SU-DHL-6 (cell line): ENCODE measurements around the gene LARP4B.

Source experiments
- H2AFZ ChIP-seq: fragments of 200-600 bp; sonication (generic); 2 replicates; pipeline ENCODE4 v1.6.1; 2014; ENCODE audit warnings: low read depth, mild to moderate bottlenecking, moderate library complexity, mixed read lengths, antibody characterized with exemption, low read length; ENCODE audit not compliant: severe bottlenecking
- H3F3A ChIP-seq: fragments of 200-600 bp; shearing (Covaris generic); 2 replicates; pipeline ENCODE4 v1.6.0; 2016; ENCODE audit warnings: antibody characterized with exemption, mild to moderate bottlenecking; ENCODE audit not compliant: insufficient read depth
- H3K27ac ChIP-seq: fragments of 200-600 bp; sonication (generic); 2 replicates; pipeline ENCODE4 v1.5.1; 2016; ENCODE audit warnings: low read depth, mild to moderate bottlenecking, low read length, moderate library complexity, mixed read lengths
- H3K27me3 ChIP-seq: fragments of 200-600 bp; sonication (generic), shearing (Covaris generic); 2 replicates; pipeline ENCODE4 v1.6.0; 2014; ENCODE audit warnings: mild to moderate bottlenecking, low read length
- H3K36me3 ChIP-seq: fragments of 200-600 bp; sonication (generic); 2 replicates; pipeline ENCODE4 v1.6.1; 2014; ENCODE audit warnings: mild to moderate bottlenecking, low read length, mixed read lengths
- H3K4me2 ChIP-seq: fragments of 300-600, 200-600 bp; shearing (Covaris generic), sonication (generic); 2 replicates; pipeline ENCODE4 v1.6.0; 2014; ENCODE audit warnings: low read length, low read depth, mild to moderate bottlenecking; ENCODE audit not compliant: poor library complexity, severe bottlenecking
- H3K4me3 ChIP-seq: fragments of 200-600 bp; sonication (generic); 2 replicates; pipeline ENCODE4 v1.5.1; 2014; ENCODE audit warnings: antibody characterized with exemption, low read length, mild to moderate bottlenecking, mixed read lengths; ENCODE audit not compliant: insufficient read depth, poor library complexity, severe bottlenecking
- H3K79me2 ChIP-seq: fragments of 200-600 bp; sonication (generic); 2 replicates; pipeline ENCODE4 v1.6.1; 2014; ENCODE audit warnings: mild to moderate bottlenecking, low read length, moderate library complexity; ENCODE audit not compliant: insufficient read depth
- H3K9ac ChIP-seq: fragments of 200-600 bp; sonication (generic); 2 replicates; pipeline ENCODE4 v1.7.0; 2014; ENCODE audit warnings: mild to moderate bottlenecking, low read length
- H3K9me2 ChIP-seq: fragments of 200-600 bp; sonication (generic); replicated peaks from 2 replicates; pipeline ENCODE4 v1.6.1; 2014; ENCODE audit warnings: low read length; ENCODE audit not compliant: insufficient read depth
- H3K9me3 ChIP-seq: fragments of 200-600 bp; sonication (generic); 2 replicates; pipeline ENCODE4 v1.6.1; 2014; ENCODE audit warnings: low read length, mixed read lengths; ENCODE audit not compliant: insufficient read depth
- H4K20me1 ChIP-seq: fragments of 200-600 bp; sonication (generic); 2 replicates; pipeline ENCODE4 v1.6.1; 2014; ENCODE audit warnings: low read depth, mild to moderate bottlenecking, antibody characterized with exemption, low read length, moderate library complexity, mixed read lengths
- EZH2phosphoT487 ChIP-seq: fragments of 200-600 bp; sonication (generic), shearing (Covaris generic); conservative IDR thresholded peaks from 2 replicates; pipeline ENCODE4 v1.6.1; 2018; ENCODE audit warnings: mild to moderate bottlenecking, antibody characterized with exemption, low read length, moderate library complexity, mixed read lengths
- TF ChIP-seq, protein P1 (sequence below): fragments of 200-600 bp; sonication (generic); IDR thresholded peaks from one replicate; pipeline ENCODE4 v1.5.1; 2017; ENCODE audit warnings: antibody characterized with exemption, mild to moderate bottlenecking, low read length, moderate library complexity; ENCODE audit not compliant: insufficient read depth, poor library complexity, severe bottlenecking

Gene LARP4B

DNA sequence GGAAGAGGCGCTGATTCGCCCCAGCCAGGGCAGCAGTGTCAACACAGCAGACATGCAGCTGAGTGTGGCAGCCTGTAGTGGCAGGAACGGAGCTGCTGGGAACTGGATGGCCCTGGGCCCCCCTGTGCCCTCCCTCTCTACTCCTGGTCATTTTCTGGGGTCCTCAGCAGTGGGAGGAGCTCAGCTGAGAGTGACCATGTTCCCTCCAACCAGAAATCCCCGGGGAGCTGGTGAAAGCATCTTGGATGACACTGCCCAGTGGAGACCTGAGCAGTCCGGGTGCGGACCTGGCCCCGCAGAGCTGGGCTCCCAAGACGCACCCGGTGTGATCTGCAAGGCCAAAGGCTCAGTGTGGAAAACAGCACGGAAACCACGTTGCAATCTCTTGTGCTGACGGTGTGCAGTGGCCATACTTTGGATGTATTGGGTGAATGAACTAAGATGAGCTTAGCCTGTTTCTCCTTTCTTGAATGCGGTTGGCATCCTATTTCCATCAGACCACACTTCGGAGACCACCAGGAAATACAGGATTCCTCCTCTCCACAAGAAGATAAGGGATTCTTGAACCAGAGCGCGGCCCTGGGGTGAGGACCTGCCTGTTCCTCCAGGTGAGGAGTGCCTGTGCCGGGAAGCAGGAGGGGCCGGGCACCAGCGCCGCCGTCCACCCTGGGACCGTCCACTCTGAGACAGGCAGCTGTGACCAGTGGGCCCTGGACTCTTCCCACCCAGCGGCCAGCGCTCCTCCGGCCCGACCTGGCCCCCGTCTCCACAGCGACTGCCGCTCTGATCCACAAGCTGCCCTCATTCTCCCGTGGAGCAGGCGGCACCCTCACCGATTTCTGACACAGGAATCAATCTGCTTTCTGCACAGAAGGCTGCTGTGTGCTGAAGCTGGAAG, 148.5 kb downstream of the LARP4B start:
- H3K79me2 ChIP-seq, result no peaks in the 10 kb centered on the region
- no peaks in the 10 kb centered on the region for H4K20me1 ChIP-seq
- H3K27me3 ChIP-seq, result no peaks in the 10 kb centered on the region
- no peak overlapping the region for H3K4me2 ChIP-seq
- no peak overlapping the region for H2AFZ ChIP-seq
- H3K9me3 ChIP-seq, result no peaks in the 10 kb centered on the region
- H3K27ac ChIP-seq, result no peak overlapping the region
- no peaks in the 10 kb centered on the region for H3K36me3 ChIP-seq
- TF ChIP-seq EZH2phosphoT487, result no peak
- TF ChIP-seq, protein P1, sequence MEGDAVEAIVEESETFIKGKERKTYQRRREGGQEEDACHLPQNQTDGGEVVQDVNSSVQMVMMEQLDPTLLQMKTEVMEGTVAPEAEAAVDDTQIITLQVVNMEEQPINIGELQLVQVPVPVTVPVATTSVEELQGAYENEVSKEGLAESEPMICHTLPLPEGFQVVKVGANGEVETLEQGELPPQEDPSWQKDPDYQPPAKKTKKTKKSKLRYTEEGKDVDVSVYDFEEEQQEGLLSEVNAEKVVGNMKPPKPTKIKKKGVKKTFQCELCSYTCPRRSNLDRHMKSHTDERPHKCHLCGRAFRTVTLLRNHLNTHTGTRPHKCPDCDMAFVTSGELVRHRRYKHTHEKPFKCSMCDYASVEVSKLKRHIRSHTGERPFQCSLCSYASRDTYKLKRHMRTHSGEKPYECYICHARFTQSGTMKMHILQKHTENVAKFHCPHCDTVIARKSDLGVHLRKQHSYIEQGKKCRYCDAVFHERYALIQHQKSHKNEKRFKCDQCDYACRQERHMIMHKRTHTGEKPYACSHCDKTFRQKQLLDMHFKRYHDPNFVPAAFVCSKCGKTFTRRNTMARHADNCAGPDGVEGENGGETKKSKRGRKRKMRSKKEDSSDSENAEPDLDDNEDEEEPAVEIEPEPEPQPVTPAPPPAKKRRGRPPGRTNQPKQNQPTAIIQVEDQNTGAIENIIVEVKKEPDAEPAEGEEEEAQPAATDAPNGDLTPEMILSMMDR, result no peak
- H3K9me2 ChIP-seq, result no peaks in the 10 kb centered on the region
- no peak overlapping the region for H3K9ac ChIP-seq
- no peaks in the 10 kb centered on the region for H3F3A ChIP-seq
- no peak overlapping the region for H3K4me3 ChIP-seq

GRCh38 chr10:780536-781524, 150.7 kb downstream of the LARP4B start:
- Histone ChIP-seq H3K27me3 (no peaks in the 10 kb centered on the region), H4K20me1 (no peaks in the 10 kb centered on the region), H3K27ac (no peak overlapping the region), H3K4me2 (no peak overlapping the region), H2AFZ (no peak overlapping the region), H3K36me3 (no peaks in the 10 kb centered on the region), H3K9ac (no peak overlapping the region), H3K4me3 (no peak overlapping the region), H3F3A (no peaks in the 10 kb centered on the region), H3K79me2 (no peaks in the 10 kb centered on the region), H3K9me2 (no peaks in the 10 kb centered on the region), H3K9me3 (no peaks in the 10 kb centered on the region)
- TF ChIP-seq, protein P1, result no peak
- TF ChIP-seq EZH2phosphoT487, result no peak

GRCh38 chr10:778626-779330, 152.7 kb downstream of the LARP4B start:
- no peak overlapping the region for H2AFZ ChIP-seq
- H3K27ac ChIP-seq, result no peak overlapping the region
- H3K9me2 ChIP-seq, result no peaks in the 10 kb centered on the region
- no peak overlapping the region for H3K9ac ChIP-seq
- H3F3A ChIP-seq, result no peaks in the 10 kb centered on the region
- H3K9me3 ChIP-seq, result no peaks in the 10 kb centered on the region
- TF ChIP-seq, protein P1, result no peak
- TF ChIP-seq EZH2phosphoT487, result no peak
- no peak overlapping the region for H3K4me3 ChIP-seq
- H3K4me2 ChIP-seq, result no peak overlapping the region
- no peaks in the 10 kb centered on the region for H4K20me1 ChIP-seq
- H3K27me3 ChIP-seq, result no peaks in the 10 kb centered on the region
- H3K79me2 ChIP-seq, result no peaks in the 10 kb centered on the region
- no peaks in the 10 kb centered on the region for H3K36me3 ChIP-seq
